K562 (cell line): ENCODE data around the gene BLVRA. TPM values are rescaled to one million over a fixed set of nuclear protein-coding genes. Genes with fewer than 3 reads are reported as not detected.
"Not testable (repeated sequence)": the region's sequence is repeated elsewhere in the genome, so short reads cannot be mapped to it uniquely, and the experiment has no call there.

ENCODE experiments used
- CXXC5 ChIP-seq: fragments of 250-450 bp; sonication (Bioruptor Pico); IDR thresholded peaks from 2 replicates; pipeline ENCODE4 v1.8.0; 2022; ENCODE audit warnings: inconsistent platforms, mild to moderate bottlenecking, moderate library complexity
- DDX20 ChIP-seq: fragments of 450-650 bp; IDR thresholded peaks from 2 replicates; pipeline ENCODE4 v1.6.1; 2016; ENCODE audit warnings: missing genetic modification characterization, low read depth, mild to moderate bottlenecking, missing compliant biosample characterization, moderate library complexity
- NCOR1 ChIP-seq: fragments of 450-650 bp; IDR thresholded peaks from 2 replicates; pipeline ENCODE4 v1.6.1; 2016; ENCODE audit warnings: mild to moderate bottlenecking, moderate library complexity
- POLR2A ChIP-seq: fragments of 450-650 bp; conservative IDR thresholded peaks from 2 replicates; pipeline ENCODE4 v1.6.1; 2016
- SUPT5H ChIP-seq: fragments of 450-650 bp; IDR thresholded peaks from 2 replicates; pipeline ENCODE4 v1.6.1; 2016
- TEAD1 ChIP-seq, 2 experiments: fragments of 450-650 bp in 1 of 2; sonication (generic) in 1 of 2; formaldehyde crosslinking; IDR thresholded peaks; 2 replicates each; pipeline versions ENCODE4 v1.4.0 to v1.8.0; 2020 to 2022; ENCODE audit warnings: mild to moderate bottlenecking in 2 of 2, missing genetic modification reagents in 1 of 2
- TOE1 ChIP-seq, 2 experiments: fragments of 450-650 bp in 1 of 2; sonication (generic) in 1 of 2; formaldehyde crosslinking in 1 of 2; IDR thresholded peaks; 2 replicates each; pipeline versions ENCODE4 v1.7.1 to v1.8.0; 2016 to 2022; ENCODE audit warnings: borderline replicate concordance in 2 of 2, mild to moderate bottlenecking in 2 of 2, antibody characterized with exemption in 1 of 2, inconsistent platforms in 1 of 2, low read depth in 1 of 2, missing genetic modification reagents in 1 of 2, moderate library complexity in 1 of 2
- polyA plus RNA-seq, 8 experiments: library from polyadenylated mRNA; depleted of rRNA in 4 of 8; stranded (reverse) in 5 of 8; unstranded in 3 of 8; fragments of >200 nt; fragmentation: Nextera tagmentation in 2 of 8; fragmentation: Illumina TruSeq in 1 of 8; extraction: Ambion mirVana in 2 of 8; extraction: Trizol in 1 of 8; gene quantifications; 2 replicates each; pipeline versions ENCODE4 v1.2.1 to v1.2.3, GENCODE V29; 2011 to 2014; ENCODE audit warnings: inconsistent platforms in 1 of 8, missing spikeins in 1 of 8
- total RNA-seq, 7 experiments: library from RNA; depleted of rRNA in 6 of 7; stranded (reverse); fragments of >200 nt in 6 of 7; fragmentation: Illumina TruSeq in 2 of 7; extraction: Trizol in 2 of 7; gene quantifications; 2 replicates each; pipeline versions ENCODE4 v1.2.1 to v1.2.3, GENCODE V29; 2011 to 2021; ENCODE audit warnings: low replicate concordance in 1 of 7
- TF ChIP-seq, protein P1 (sequence below): fragments of 450-650 bp; IDR thresholded peaks from 2 replicates; pipeline ENCODE4 v1.6.1; 2016
- TF ChIP-seq, protein P2 (sequence below), 2 experiments: fragments of 450-650 bp; IDR thresholded peaks; 2 replicates each; pipeline ENCODE4 v1.6.1; 2018; ENCODE audit warnings: mild to moderate bottlenecking in 2 of 2, low read depth in 1 of 2; ENCODE audit not compliant: partially characterized antibody in 2 of 2
- TF ChIP-seq, protein P3 (sequence below): fragments of 450-650 bp; conservative IDR thresholded peaks from 2 replicates; pipeline ENCODE4 v1.6.1; 2016; ENCODE audit warnings: missing genetic modification characterization, low read depth, mild to moderate bottlenecking, missing compliant biosample characterization, moderate library complexity
- TF ChIP-seq, protein P4 (sequence below): fragments of 450-650 bp; formaldehyde crosslinking; IDR thresholded peaks from 2 replicates; pipeline ENCODE4 v1.4.0; 2020; ENCODE audit warnings: mild to moderate bottlenecking, mixed read lengths
- TF ChIP-seq, protein P5 (sequence below): fragments of 250-450 bp; sonication (Bioruptor Pico); IDR thresholded peaks from 2 replicates; pipeline ENCODE4 v1.4.0; 2020; ENCODE audit warnings: mild to moderate bottlenecking, moderate library complexity

BLVRA gene
- total and polyA plus RNA-seq, 9 of the 15 experiments (the other 6 are each of a cell fraction or from before 2014, with no cell fraction given) = 48.5 to 147 (median 61.5) TPM

DNA sequence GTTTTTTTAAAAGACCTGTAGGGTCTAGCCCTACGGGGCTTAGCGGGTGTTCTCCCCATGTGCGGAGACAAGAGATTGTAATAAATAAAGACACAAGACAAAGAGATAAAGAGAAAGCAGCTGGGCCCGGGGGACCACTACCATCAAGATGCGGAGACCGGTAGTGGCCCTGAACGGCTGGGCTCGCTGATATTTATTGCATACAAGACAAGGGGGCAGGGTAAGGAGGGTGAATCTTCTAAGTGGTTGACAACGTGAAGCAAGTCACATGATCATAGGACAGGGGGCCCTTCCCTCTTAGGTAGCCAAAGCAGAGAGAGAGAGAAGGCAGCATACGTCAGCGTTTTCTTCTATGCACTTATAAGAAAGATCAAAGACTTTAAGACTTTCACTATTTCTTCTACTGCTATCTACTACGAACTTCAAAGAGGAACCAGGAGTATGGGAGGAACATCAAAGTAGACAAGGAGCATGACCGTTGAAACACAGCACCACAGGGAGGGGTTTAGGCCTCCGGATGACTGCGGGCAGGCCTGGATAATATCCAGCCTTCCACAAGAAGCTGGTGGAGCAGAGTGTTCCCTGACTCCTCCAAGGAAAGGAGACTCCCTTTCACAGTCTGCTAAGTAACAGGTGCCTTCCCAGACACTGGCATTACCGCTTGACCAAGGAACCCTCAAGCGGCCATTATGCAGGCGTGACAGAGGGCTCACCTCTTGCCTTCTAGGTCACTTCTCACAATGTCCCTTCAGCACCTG lies 23.7 kb upstream of the BLVRA start (continued):
- TF ChIP-seq, protein P1, sequence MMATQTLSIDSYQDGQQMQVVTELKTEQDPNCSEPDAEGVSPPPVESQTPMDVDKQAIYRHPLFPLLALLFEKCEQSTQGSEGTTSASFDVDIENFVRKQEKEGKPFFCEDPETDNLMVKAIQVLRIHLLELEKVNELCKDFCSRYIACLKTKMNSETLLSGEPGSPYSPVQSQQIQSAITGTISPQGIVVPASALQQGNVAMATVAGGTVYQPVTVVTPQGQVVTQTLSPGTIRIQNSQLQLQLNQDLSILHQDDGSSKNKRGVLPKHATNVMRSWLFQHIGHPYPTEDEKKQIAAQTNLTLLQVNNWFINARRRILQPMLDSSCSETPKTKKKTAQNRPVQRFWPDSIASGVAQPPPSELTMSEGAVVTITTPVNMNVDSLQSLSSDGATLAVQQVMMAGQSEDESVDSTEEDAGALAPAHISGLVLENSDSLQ = peak; percentile 77
- TF ChIP-seq NCOR1 = peak; percentile 41; the same call in 1 of the 2 replicates
- TF ChIP-seq TOE1 (IDR thresholded peaks at IDR 0.05; ENCODE audit: borderline replicate concordance) = peak; percentile 98
- not testable (repeated sequence) for TF ChIP-seq TOE1 (CRISPR knock-in tag; IDR thresholded peaks at IDR 0.05; ENCODE audit: borderline replicate concordance, low read depth)
- TF ChIP-seq, protein P2, sequence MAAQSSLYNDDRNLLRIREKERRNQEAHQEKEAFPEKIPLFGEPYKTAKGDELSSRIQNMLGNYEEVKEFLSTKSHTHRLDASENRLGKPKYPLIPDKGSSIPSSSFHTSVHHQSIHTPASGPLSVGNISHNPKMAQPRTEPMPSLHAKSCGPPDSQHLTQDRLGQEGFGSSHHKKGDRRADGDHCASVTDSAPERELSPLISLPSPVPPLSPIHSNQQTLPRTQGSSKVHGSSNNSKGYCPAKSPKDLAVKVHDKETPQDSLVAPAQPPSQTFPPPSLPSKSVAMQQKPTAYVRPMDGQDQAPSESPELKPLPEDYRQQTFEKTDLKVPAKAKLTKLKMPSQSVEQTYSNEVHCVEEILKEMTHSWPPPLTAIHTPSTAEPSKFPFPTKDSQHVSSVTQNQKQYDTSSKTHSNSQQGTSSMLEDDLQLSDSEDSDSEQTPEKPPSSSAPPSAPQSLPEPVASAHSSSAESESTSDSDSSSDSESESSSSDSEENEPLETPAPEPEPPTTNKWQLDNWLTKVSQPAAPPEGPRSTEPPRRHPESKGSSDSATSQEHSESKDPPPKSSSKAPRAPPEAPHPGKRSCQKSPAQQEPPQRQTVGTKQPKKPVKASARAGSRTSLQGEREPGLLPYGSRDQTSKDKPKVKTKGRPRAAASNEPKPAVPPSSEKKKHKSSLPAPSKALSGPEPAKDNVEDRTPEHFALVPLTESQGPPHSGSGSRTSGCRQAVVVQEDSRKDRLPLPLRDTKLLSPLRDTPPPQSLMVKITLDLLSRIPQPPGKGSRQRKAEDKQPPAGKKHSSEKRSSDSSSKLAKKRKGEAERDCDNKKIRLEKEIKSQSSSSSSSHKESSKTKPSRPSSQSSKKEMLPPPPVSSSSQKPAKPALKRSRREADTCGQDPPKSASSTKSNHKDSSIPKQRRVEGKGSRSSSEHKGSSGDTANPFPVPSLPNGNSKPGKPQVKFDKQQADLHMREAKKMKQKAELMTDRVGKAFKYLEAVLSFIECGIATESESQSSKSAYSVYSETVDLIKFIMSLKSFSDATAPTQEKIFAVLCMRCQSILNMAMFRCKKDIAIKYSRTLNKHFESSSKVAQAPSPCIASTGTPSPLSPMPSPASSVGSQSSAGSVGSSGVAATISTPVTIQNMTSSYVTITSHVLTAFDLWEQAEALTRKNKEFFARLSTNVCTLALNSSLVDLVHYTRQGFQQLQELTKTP (IDR thresholded peaks at IDR 0.05; ENCODE audit: low read depth in 1 of 2, partially characterized antibody in 2 of 2) = peak; percentile 24 to 69
- TF ChIP-seq, protein P3, sequence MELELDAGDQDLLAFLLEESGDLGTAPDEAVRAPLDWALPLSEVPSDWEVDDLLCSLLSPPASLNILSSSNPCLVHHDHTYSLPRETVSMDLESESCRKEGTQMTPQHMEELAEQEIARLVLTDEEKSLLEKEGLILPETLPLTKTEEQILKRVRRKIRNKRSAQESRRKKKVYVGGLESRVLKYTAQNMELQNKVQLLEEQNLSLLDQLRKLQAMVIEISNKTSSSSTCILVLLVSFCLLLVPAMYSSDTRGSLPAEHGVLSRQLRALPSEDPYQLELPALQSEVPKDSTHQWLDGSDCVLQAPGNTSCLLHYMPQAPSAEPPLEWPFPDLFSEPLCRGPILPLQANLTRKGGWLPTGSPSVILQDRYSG = 0 out of 2 replicates have a peak, but pooled peaks have one; percentile 30
- TF ChIP-seq TEAD1 (CRISPR knock-in tag; IDR thresholded peaks at IDR 0.05) = peak; percentile 24 to 70; a peak in 2 of 4 replicates
- TF ChIP-seq, protein P4, sequence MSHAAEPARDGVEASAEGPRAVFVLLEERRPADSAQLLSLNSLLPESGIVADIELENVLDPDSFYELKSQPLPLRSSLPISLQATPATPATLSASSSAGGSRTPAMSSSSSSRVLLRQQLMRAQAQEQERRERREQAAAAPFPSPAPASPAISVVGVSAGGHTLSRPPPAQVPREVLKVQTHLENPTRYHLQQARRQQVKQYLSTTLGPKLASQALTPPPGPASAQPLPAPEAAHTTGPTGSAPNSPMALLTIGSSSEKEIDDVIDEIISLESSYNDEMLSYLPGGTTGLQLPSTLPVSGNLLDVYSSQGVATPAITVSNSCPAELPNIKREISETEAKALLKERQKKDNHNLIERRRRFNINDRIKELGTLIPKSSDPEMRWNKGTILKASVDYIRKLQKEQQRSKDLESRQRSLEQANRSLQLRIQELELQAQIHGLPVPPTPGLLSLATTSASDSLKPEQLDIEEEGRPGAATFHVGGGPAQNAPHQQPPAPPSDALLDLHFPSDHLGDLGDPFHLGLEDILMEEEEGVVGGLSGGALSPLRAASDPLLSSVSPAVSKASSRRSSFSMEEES (CRISPR knock-in tag) = peak; percentile 98
- TF ChIP-seq SUPT5H = 0 out of 2 replicates have a peak, but pooled peaks have one; percentile 39
- TF ChIP-seq, protein P5, sequence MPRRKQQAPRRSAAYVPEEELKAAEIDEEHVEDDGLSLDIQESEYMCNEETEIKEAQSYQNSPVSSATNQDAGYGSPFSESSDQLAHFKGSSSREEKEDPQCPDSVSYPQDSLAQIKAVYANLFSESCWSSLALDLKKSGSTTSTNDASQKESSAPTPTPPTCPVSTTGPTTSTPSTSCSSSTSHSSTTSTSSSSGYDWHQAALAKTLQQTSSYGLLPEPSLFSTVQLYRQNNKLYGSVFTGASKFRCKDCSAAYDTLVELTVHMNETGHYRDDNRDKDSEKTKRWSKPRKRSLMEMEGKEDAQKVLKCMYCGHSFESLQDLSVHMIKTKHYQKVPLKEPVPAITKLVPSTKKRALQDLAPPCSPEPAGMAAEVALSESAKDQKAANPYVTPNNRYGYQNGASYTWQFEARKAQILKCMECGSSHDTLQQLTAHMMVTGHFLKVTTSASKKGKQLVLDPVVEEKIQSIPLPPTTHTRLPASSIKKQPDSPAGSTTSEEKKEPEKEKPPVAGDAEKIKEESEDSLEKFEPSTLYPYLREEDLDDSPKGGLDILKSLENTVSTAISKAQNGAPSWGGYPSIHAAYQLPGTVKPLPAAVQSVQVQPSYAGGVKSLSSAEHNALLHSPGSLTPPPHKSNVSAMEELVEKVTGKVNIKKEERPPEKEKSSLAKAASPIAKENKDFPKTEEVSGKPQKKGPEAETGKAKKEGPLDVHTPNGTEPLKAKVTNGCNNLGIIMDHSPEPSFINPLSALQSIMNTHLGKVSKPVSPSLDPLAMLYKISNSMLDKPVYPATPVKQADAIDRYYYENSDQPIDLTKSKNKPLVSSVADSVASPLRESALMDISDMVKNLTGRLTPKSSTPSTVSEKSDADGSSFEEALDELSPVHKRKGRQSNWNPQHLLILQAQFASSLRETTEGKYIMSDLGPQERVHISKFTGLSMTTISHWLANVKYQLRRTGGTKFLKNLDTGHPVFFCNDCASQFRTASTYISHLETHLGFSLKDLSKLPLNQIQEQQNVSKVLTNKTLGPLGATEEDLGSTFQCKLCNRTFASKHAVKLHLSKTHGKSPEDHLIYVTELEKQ (CRISPR knock-in tag) = 0 out of 2 replicates have a peak, but pooled peaks have one; percentile 26
- TF ChIP-seq POLR2A = peak; percentile 66
- peak; percentile 79 for TF ChIP-seq CXXC5
- TF ChIP-seq DDX20 (tag) = 0 out of 2 replicates have a peak, but pooled peaks have one; percentile 39
